Suprapubic skin (tissue), 4 donors: ENCODE results near the gene COMMD3.

ENCODE experiments used
- CTCF ChIP-seq, 2 donors: fragments of 200-600 bp in 1 of 2; fragments of 450-650 bp in 1 of 2; sonication (generic) in 1 of 2; IDR thresholded peaks; one replicate each; pipeline ENCODE4 v1.5.1; 2016 to 2019; ENCODE audit warnings: antibody characterized with exemption in 2 of 2, mild to moderate bottlenecking in 1 of 2, moderate library complexity in 1 of 2
- EP300 ChIP-seq: sonication (generic); formaldehyde crosslinking; IDR thresholded peaks from one replicate; pipeline ENCODE4 v1.6.1; 2017; ENCODE audit warnings: antibody characterized with exemption
- POLR2A ChIP-seq, 2 donors: fragments of 450-650 bp; IDR thresholded peaks; one replicate each; pipeline ENCODE4 v1.6.1; 2017; ENCODE audit warnings: antibody characterized with exemption in 2 of 2, mild to moderate bottlenecking in 2 of 2, moderate library complexity in 2 of 2
- POLR2AphosphoS5 ChIP-seq, 3 donors: sonication (generic); formaldehyde crosslinking; IDR thresholded peaks; one replicate each; pipeline ENCODE4 v1.6.1; 2017; ENCODE audit warnings: antibody characterized with exemption in 3 of 3

DNA sequence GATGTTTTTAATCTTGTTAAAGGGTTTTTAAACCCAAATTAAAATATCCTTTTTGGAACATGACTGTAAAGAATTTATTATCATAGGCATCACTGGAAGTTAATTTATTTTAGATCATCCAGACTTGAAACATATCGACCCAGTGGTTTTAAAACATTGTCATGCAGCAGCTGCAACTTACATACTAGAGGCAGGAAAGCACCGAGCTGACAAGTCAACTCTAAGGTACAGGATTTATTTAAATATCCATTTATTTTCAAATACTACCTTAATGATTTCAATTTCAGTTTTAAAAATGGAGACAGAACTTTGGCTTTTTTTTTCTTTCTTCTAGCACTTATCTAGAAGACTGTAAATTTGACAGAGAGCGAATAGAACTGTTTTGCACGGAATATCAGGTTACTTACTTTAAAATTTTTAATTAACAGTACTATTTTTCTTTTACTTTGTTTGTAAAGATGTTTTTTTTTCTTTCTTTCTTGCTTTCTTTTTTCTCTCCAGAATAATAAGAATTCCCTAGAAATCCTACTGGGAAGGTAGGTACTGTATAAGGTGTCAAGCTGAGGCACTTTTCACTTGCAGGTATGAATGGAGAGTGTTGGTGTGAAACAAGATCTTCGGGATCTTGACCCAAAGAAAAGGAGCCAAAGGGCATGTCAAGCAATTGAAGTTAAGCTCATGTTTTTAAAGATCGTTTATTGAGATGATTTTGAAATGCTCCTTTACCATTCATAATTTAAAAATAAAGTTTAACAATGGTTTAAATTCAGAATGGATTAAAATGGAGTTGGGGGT, 1.8 kb downstream of the COMMD3 start:
- TF ChIP-seq CTCF (IDR thresholded peaks at IDR 0.05) (no peak), POLR2A (IDR thresholded peaks at IDR 0.05) (no peak), POLR2AphosphoS5 (IDR thresholded peaks at IDR 0.05) (no peak), EP300 (no peak)
